H9 (cell line): ENCODE data around the gene BASP1. TPM values are rescaled to one million over a fixed set of nuclear protein-coding genes. Genes with fewer than 3 reads are reported as not detected.

Experiments used
- DNase-seq: peaks from one replicate; pipeline ENCODE4 v3.0.0-alpha.2; 2017
- H2AFZ ChIP-seq: one replicate; pipeline ENCODE4 v1.6.1; 2013; ENCODE audit warnings: mild to moderate bottlenecking, low read length, control low read depth, moderate library complexity
- H2AK5ac ChIP-seq: 2 replicates; pipeline ENCODE4 v1.6.1; 2013; ENCODE audit warnings: low read length, control low read depth, mixed read lengths; ENCODE audit not compliant: insufficient read length
- H2BK120ac ChIP-seq: one replicate; pipeline ENCODE4 v1.6.1; 2013; ENCODE audit warnings: low read depth, mild to moderate bottlenecking, low read length, control low read depth, inconsistent platforms; ENCODE audit not compliant: poor library complexity, severe bottlenecking
- H2BK12ac ChIP-seq: 2 replicates; pipeline ENCODE4 v1.6.1; 2013; ENCODE audit warnings: low read length, control low read depth, mixed read lengths, low read depth; ENCODE audit not compliant: insufficient read length
- H2BK15ac ChIP-seq: 2 replicates; pipeline ENCODE4 v1.6.1; 2013; ENCODE audit warnings: low read depth, low read length, control low read depth
- H2BK20ac ChIP-seq: one replicate; pipeline ENCODE4 v1.6.1; 2013; ENCODE audit warnings: low read depth, mild to moderate bottlenecking, low read length, control low read depth, inconsistent platforms; ENCODE audit not compliant: poor library complexity, severe bottlenecking
- H2BK5ac ChIP-seq: 2 replicates; pipeline ENCODE4 v1.6.1; 2013; ENCODE audit warnings: low read length, control low read depth, mixed read lengths; ENCODE audit not compliant: insufficient read length
- H3K14ac ChIP-seq: 2 replicates; pipeline ENCODE4 v1.6.1; 2013; ENCODE audit warnings: low read length, control low read depth; ENCODE audit not compliant: insufficient read depth
- H3K18ac ChIP-seq: 2 replicates; pipeline ENCODE4 v1.6.1; 2013; ENCODE audit warnings: low read depth, mild to moderate bottlenecking, mixed read lengths, low read length, control low read depth; ENCODE audit not compliant: insufficient read length
- H3K23ac ChIP-seq: 2 replicates; pipeline ENCODE4 v1.6.1; 2013; ENCODE audit warnings: low read length, control low read depth, mixed read lengths, low read depth; ENCODE audit not compliant: insufficient read length
- H3K23me2 ChIP-seq: 2 replicates; pipeline ENCODE4 v1.6.1; 2013; ENCODE audit warnings: low read depth, mild to moderate bottlenecking, mixed read lengths, low read length, control low read depth; ENCODE audit not compliant: insufficient read length, poor library complexity, severe bottlenecking
- H3K27ac ChIP-seq: 2 replicates; pipeline ENCODE4 v1.5.1; 2013; ENCODE audit warnings: low read length, control low read depth, mixed read lengths, low read depth; ENCODE audit not compliant: insufficient read length
- H3K27me3 ChIP-seq: 2 replicates; pipeline ENCODE4 v1.6.1; 2013; ENCODE audit warnings: low read length, control low read depth, inconsistent platforms; ENCODE audit not compliant: insufficient read depth
- H3K4ac ChIP-seq: 2 replicates; pipeline ENCODE4 v1.6.1; 2013; ENCODE audit warnings: low read depth, mild to moderate bottlenecking, control low read depth, inconsistent platforms, low read length, moderate library complexity
- H3K4me1 ChIP-seq: 2 replicates; pipeline ENCODE4 v1.6.1; 2013; ENCODE audit warnings: low read length, control low read depth, inconsistent platforms; ENCODE audit not compliant: insufficient read depth
- H3K4me2 ChIP-seq: 2 replicates; pipeline ENCODE4 v1.6.1; 2013; ENCODE audit warnings: low read length, control low read depth, mixed read lengths; ENCODE audit not compliant: insufficient read length, insufficient read depth
- H3K56ac ChIP-seq: 2 replicates; pipeline ENCODE4 v1.6.1; 2013; ENCODE audit warnings: low read depth, mild to moderate bottlenecking, mixed read lengths, low read length, control low read depth; ENCODE audit not compliant: insufficient read length
- H3K79me1 ChIP-seq: 2 replicates; pipeline ENCODE4 v1.6.1; 2013; ENCODE audit warnings: low read depth, mild to moderate bottlenecking, moderate library complexity, low read length, control low read depth, inconsistent platforms; ENCODE audit not compliant: insufficient read depth, poor library complexity, severe bottlenecking
- H3K79me2 ChIP-seq: 2 replicates; pipeline ENCODE4 v1.6.1; 2013; ENCODE audit warnings: low read length, control low read depth, inconsistent platforms; ENCODE audit not compliant: insufficient read depth
- H3K9ac ChIP-seq: 2 replicates; pipeline ENCODE4 v1.6.1; 2013; ENCODE audit warnings: low read length, control low read depth, mixed read lengths; ENCODE audit not compliant: insufficient read length; ENCODE audit errors: extremely low read depth
- H3K9me3 ChIP-seq: one replicate; pipeline ENCODE4 v1.6.1; 2013; ENCODE audit warnings: low read depth, low read length, inconsistent platforms; ENCODE audit not compliant: control insufficient read depth
- H3T11ph ChIP-seq: one replicate; pipeline ENCODE4 v1.6.1; 2013; ENCODE audit warnings: mild to moderate bottlenecking, low read length, control low read depth, inconsistent platforms
- H4K20me1 ChIP-seq: one replicate; pipeline ENCODE4 v1.6.1; 2013; ENCODE audit not compliant: control insufficient read depth, insufficient read length, insufficient read depth
- H4K5ac ChIP-seq: 2 replicates; pipeline ENCODE4 v1.6.1; 2013; ENCODE audit warnings: low read depth, mild to moderate bottlenecking, mixed read lengths, low read length, control low read depth; ENCODE audit not compliant: insufficient read length
- H4K8ac ChIP-seq: replicated peaks from 2 replicates; pipeline ENCODE4 v1.6.1; 2013; ENCODE audit warnings: low read length, control low read depth, mixed read lengths, low read depth; ENCODE audit not compliant: insufficient read length
- H4K91ac ChIP-seq: 2 replicates; pipeline ENCODE4 v1.6.1; 2013; ENCODE audit warnings: low read depth, mild to moderate bottlenecking, moderate library complexity, mixed read lengths, low read length, control low read depth; ENCODE audit not compliant: insufficient read length
- H3K27ac Mint-ChIP-seq, 3 experiments: 2 replicates in 2 of 3; 3 replicates in 1 of 3; pipeline ENCODE4 v1.8.0; 2020 to 2021; ENCODE audit warnings: mixed read lengths in 3 of 3, mild to moderate bottlenecking in 1 of 3, moderate library complexity in 1 of 3
- H3K27me3 Mint-ChIP-seq: 2 replicates; pipeline ENCODE4 v1.8.0; 2021; ENCODE audit warnings: low read depth, mild to moderate bottlenecking, moderate library complexity, mixed read lengths
- H3K36me3 Mint-ChIP-seq, 3 experiments: 2 replicates in 2 of 3; 3 replicates in 1 of 3; pipeline ENCODE4 v1.8.0; 2020 to 2021; ENCODE audit warnings: low read depth in 3 of 3, mixed read lengths in 3 of 3; ENCODE audit not compliant: insufficient read depth in 1 of 3
- H3K4me1 Mint-ChIP-seq, 2 experiments: 2 replicates each; pipeline ENCODE4 v1.8.0; 2020; ENCODE audit warnings: mixed read lengths in 2 of 2
- H3K4me3 Mint-ChIP-seq, 2 experiments: 2 replicates in 1 of 2; 3 replicates in 1 of 2; pipeline ENCODE4 v1.8.0; 2020 to 2021; ENCODE audit warnings: mild to moderate bottlenecking in 2 of 2, mixed read lengths in 2 of 2, moderate library complexity in 1 of 2
- H3K9me3 Mint-ChIP-seq, 2 experiments: 2 replicates in 1 of 2; 3 replicates in 1 of 2; pipeline ENCODE4 v1.8.0; 2020; ENCODE audit warnings: mild to moderate bottlenecking in 2 of 2, mixed read lengths in 2 of 2, moderate library complexity in 1 of 2
- CTCF ChIP-seq: fragments of 200-600 bp; sonication (generic); conservative IDR thresholded peaks from 3 replicates; pipeline ENCODE4 v1.8.0; 2021; ENCODE audit warnings: antibody characterized with exemption, mild to moderate bottlenecking
- WGBS: extraction: QIAGEN DNeasy Blood & Tissue Kit; methylation state at CpG from one replicate; pipeline ENCODE4 v1.1.7; 2013; ENCODE audit warnings: missing lambda C conversion rate, low lambda C conversion rate, mixed read lengths; ENCODE audit not compliant: insufficient read length; ENCODE audit errors: extremely low coverage; 5-methylcytosine and 5-hydroxymethylcytosine counted together
- total RNA-seq: library from RNA; stranded (reverse); gene quantifications from 2 replicates; pipeline ENCODE4 v1.2.1, GENCODE V29; 2021

BASP1 gene
- total RNA-seq, 1 experiment from 2014 or later, result 180 TPM

- Mint-ChIP-seq H3K4me1 (peaks cover 45 to 49% of the 10 kb centered on the region in 2 experiments), H3K4me3 (no peak overlapping the region), H3K36me3 (peaks cover 3 to 28% (median 26%) of the 10 kb centered on the region in 3 experiments), H3K27ac (peak overlapping the region; percentile 53 to 88 (median 58); a peak in 6 of 7 replicates), H3K27me3 (no peaks in the 10 kb centered on the region), H3K9me3 (no peaks in the 10 kb centered on the region)
- Histone ChIP-seq H3K4ac (no peak overlapping the region), H3K18ac (no peak overlapping the region), H4K91ac (no peak overlapping the region), H4K8ac (no peak overlapping the region), H3K9me3 (no peaks in the 10 kb centered on the region), H3T11ph (no peak overlapping the region), H2AK5ac (no peak overlapping the region), H3K79me2 (peaks cover 23% of the 10 kb centered on the region), H4K20me1 (no peaks in the 10 kb centered on the region), H4K5ac (no peak overlapping the region), H3K14ac (no peak overlapping the region), H2BK20ac (no peak overlapping the region), H3K56ac (no peak overlapping the region), H3K27me3 (no peaks in the 10 kb centered on the region), H3K23me2 (no peaks in the 10 kb centered on the region), H3K79me1 (peaks cover 2% of the 10 kb centered on the region), H3K27ac (no peak overlapping the region), H2BK120ac (no peak overlapping the region), H2BK12ac (no peak overlapping the region), H3K23ac (no peak overlapping the region), H3K4me1 (peaks cover 5% of the 10 kb centered on the region; the same call in 1 of the 2 replicates), H2BK15ac (no peak overlapping the region), H3K4me2 (no peak overlapping the region), H2AFZ (no peak overlapping the region), H2BK5ac (no peak overlapping the region), H3K9ac (no peak overlapping the region)
- WGBS, result no CpG with 5 or more reads among the region's 7 CpGs
- no peak for TF ChIP-seq CTCF
- no peak for DNase-seq
Measured at GRCh38 chr5:17241635-17242034, 24.2 kb downstream of the BASP1 start.
